ENCODE data around the gene TRAF5.
A peak's percentile ranks its signal among the peaks of the same experiment; 100 is the strongest.
"Not testable (repeated sequence)": the region's sequence is repeated elsewhere in the genome, so short reads cannot be mapped to it uniquely, and the experiment has no call there.

The TRAF5 gene

DNA sequence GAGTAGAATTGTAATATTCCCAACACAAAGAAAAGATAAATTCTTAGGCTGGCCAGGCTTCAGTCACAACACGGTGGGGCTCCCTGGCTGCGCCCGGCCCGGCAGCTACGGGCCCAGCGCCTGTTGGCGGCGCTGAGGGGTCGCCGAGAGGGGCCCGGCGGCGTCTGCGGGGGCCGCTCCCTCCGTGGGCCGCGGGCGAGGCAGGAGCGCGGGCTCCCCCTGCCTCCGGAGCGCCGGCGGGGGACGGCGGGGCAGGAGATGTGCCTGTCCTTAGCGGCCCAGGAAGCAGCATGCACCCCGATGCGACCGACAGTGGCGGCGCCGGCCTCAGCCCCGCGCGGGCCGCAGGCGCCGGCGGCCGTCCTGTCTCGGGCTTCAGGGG lies 89.6 kb downstream of the TRAF5 start:
- not testable (repeated sequence) for H3K4me3 ChIP-seq (ENCODE audit: insufficient read depth, low read depth, low read length, poor library complexity, severe bottlenecking); H3K27me3 ChIP-seq (replicated peaks; ENCODE audit: control insufficient read depth, insufficient read depth, low read length, poor library complexity, severe bottlenecking); H3K9me3 ChIP-seq (ENCODE audit: control insufficient read depth, low read length); H3K36me3 ChIP-seq (ENCODE audit: control insufficient read depth, insufficient read depth, low read length); H3K27ac ChIP-seq (ENCODE audit: insufficient read depth, low read length, poor library complexity, severe bottlenecking); H3K4me1 ChIP-seq (ENCODE audit: control insufficient read depth, insufficient read depth, low read length, poor library complexity, severe bottlenecking)
- DNase-seq: peak in 2 of 3 donors; percentile 4 to 8

DNA sequence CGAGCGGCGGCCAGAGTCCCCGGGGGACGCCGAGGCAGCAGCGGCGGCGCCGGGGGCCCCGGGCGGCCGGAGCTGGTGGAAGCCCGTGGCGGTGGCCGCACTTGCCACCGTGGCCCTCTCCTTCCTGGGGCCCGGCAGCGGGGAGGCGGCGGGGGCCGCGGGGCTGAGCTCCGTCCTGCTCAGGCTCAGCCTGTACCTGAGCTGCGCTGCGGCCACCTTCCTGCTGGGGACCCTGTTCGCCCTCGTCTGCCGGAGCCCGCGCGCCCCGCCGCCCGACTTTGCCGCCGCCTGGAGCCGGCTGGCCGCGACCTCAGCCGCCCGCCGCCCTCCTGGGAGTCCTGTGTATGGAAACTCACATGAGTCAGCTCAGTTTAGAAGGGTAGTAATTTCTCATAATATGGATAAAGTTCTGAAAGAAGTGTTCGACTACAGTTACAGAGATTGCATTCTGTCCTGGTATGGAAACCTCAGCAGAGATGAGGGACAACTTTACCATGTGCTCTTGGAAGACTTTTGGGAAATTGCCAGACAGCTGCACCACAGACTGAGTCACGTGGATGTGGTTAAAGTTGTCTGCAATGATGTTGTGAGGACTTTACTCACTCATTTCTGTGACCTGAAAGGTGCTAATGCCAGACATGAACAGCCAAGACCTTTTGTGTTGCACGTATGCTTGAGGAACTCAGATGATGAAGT lies 90.1 kb downstream of the TRAF5 start:
- Histone ChIP-seq H3K4me3 (ENCODE audit: insufficient read depth, low read depth, low read length, poor library complexity, severe bottlenecking) (peak overlapping the region; percentile 29), H3K27ac (ENCODE audit: insufficient read depth, low read length, poor library complexity, severe bottlenecking) (peak overlapping the region; percentile 28)
- DNase-seq: peak in 1 of 3 donors; percentile 18
- H3K27me3 ChIP-seq (replicated peaks; ENCODE audit: control insufficient read depth, insufficient read depth, low read length, poor library complexity, severe bottlenecking); H3K9me3 ChIP-seq (ENCODE audit: control insufficient read depth, low read length); H3K4me1 ChIP-seq (ENCODE audit: control insufficient read depth, insufficient read depth, low read length, poor library complexity, severe bottlenecking); H3K36me3 ChIP-seq (ENCODE audit: control insufficient read depth, insufficient read depth, low read length): not testable (repeated sequence)

GRCh38 chr1:211420389-211420788 lies 93.8 kb downstream of the TRAF5 start:
- H3K4me3 ChIP-seq (ENCODE audit: insufficient read depth, low read depth, low read length, poor library complexity, severe bottlenecking): no peak overlapping the region
- H3K4me1 ChIP-seq (ENCODE audit: control insufficient read depth, insufficient read depth, low read length, poor library complexity, severe bottlenecking): peaks cover 6% of the 10 kb centered on the region
- no peaks in the 10 kb centered on the region for H3K9me3 ChIP-seq (ENCODE audit: control insufficient read depth, low read length)
- no peaks in the 10 kb centered on the region for H3K36me3 ChIP-seq (ENCODE audit: control insufficient read depth, insufficient read depth, low read length)
- H3K27ac ChIP-seq (ENCODE audit: insufficient read depth, low read length, poor library complexity, severe bottlenecking): no peak overlapping the region
- no peaks in the 10 kb centered on the region for H3K27me3 ChIP-seq (replicated peaks; ENCODE audit: control insufficient read depth, insufficient read depth, low read length, poor library complexity, severe bottlenecking)
- no peak for DNase-seq

- H3K9me3 ChIP-seq (ENCODE audit: control insufficient read depth, low read length): no peaks in the 10 kb centered on the region
- no peaks in the 10 kb centered on the region for H3K36me3 ChIP-seq (ENCODE audit: control insufficient read depth, insufficient read depth, low read length)
- no peak for DNase-seq
- peaks cover 6% of the 10 kb centered on the region for H3K4me1 ChIP-seq (ENCODE audit: control insufficient read depth, insufficient read depth, low read length, poor library complexity, severe bottlenecking)
- H3K27ac ChIP-seq (ENCODE audit: insufficient read depth, low read length, poor library complexity, severe bottlenecking): no peak overlapping the region
- no peaks in the 10 kb centered on the region for H3K27me3 ChIP-seq (replicated peaks; ENCODE audit: control insufficient read depth, insufficient read depth, low read length, poor library complexity, severe bottlenecking)
- H3K4me3 ChIP-seq (ENCODE audit: insufficient read depth, low read depth, low read length, poor library complexity, severe bottlenecking): no peak overlapping the region
Measured at GRCh38 chr1:211420845-211421454, 94.3 kb downstream of the TRAF5 start.

GRCh38 chr1:211424018-211424417 lies 97.4 kb downstream of the TRAF5 start:
- DNase-seq: no peak
- no peaks in the 10 kb centered on the region for H3K27me3 ChIP-seq (replicated peaks; ENCODE audit: control insufficient read depth, insufficient read depth, low read length, poor library complexity, severe bottlenecking)
- H3K36me3 ChIP-seq (ENCODE audit: control insufficient read depth, insufficient read depth, low read length): no peaks in the 10 kb centered on the region
- no peak overlapping the region for H3K4me3 ChIP-seq (ENCODE audit: insufficient read depth, low read depth, low read length, poor library complexity, severe bottlenecking)
- H3K4me1 ChIP-seq (ENCODE audit: control insufficient read depth, insufficient read depth, low read length, poor library complexity, severe bottlenecking): no peaks in the 10 kb centered on the region
- H3K27ac ChIP-seq (ENCODE audit: insufficient read depth, low read length, poor library complexity, severe bottlenecking): no peak overlapping the region
- no peaks in the 10 kb centered on the region for H3K9me3 ChIP-seq (ENCODE audit: control insufficient read depth, low read length)

Data from effector memory CD4-positive, alpha-beta T cell (primary cell).